ENCODE results near the gene MICB.
"Not testable (repeated sequence)": the region's sequence is repeated elsewhere in the genome, so short reads cannot be mapped to it uniquely, and the experiment has no call there.

MICB gene

GRCh38 chr6:31547727-31548543, 50.0 kb downstream of the MICB start:
- Histone ChIP-seq H3K36me3 (no peaks in the 10 kb centered on the region), H3K4me3 (ENCODE audit: low read depth in 1 of 2, low read length in 1 of 2) (peak overlapping the region; percentile 64 to 72), H3K4me1 (ENCODE audit: control insufficient read depth in 1 of 2, insufficient read depth in 1 of 2, low read depth in 1 of 2, low read length in 1 of 2) (peaks cover 55 to 57% of the 10 kb centered on the region in 2 experiments), H3K27me3 (no peaks in the 10 kb centered on the region), H3K9me3 (no peaks in the 10 kb centered on the region), H3K27ac (peak overlapping the region; percentile 89)
- TF ChIP-seq, protein P1, sequence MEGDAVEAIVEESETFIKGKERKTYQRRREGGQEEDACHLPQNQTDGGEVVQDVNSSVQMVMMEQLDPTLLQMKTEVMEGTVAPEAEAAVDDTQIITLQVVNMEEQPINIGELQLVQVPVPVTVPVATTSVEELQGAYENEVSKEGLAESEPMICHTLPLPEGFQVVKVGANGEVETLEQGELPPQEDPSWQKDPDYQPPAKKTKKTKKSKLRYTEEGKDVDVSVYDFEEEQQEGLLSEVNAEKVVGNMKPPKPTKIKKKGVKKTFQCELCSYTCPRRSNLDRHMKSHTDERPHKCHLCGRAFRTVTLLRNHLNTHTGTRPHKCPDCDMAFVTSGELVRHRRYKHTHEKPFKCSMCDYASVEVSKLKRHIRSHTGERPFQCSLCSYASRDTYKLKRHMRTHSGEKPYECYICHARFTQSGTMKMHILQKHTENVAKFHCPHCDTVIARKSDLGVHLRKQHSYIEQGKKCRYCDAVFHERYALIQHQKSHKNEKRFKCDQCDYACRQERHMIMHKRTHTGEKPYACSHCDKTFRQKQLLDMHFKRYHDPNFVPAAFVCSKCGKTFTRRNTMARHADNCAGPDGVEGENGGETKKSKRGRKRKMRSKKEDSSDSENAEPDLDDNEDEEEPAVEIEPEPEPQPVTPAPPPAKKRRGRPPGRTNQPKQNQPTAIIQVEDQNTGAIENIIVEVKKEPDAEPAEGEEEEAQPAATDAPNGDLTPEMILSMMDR (IDR thresholded peaks at IDR 0.05), result peak; percentile 3

DNA sequence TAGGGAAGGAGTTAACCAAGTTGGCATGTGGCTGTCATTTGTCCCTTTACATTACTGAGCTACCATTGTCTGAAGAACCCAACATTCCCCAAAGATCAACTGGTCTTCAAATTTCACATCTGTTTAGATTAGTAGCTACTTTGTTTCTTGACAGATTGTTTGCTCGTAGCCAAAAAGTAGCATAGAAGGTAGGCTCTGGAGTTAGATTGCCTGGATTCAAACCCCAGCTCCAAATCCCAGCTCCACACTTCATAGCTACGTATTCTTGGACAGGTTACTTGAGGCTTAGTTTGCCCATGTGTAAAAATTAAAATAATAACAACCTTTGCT, 50.6 kb downstream of the MICB start:
- Histone ChIP-seq H3K4me3 (ENCODE audit: low read depth in 1 of 2, low read length in 1 of 2) (no peak overlapping the region), H3K27ac (peak overlapping the region; percentile 89), H3K4me1 (ENCODE audit: control insufficient read depth in 1 of 2, insufficient read depth in 1 of 2, low read depth in 1 of 2, low read length in 1 of 2) (peaks cover 57 to 60% of the 10 kb centered on the region in 2 experiments)

DNA sequence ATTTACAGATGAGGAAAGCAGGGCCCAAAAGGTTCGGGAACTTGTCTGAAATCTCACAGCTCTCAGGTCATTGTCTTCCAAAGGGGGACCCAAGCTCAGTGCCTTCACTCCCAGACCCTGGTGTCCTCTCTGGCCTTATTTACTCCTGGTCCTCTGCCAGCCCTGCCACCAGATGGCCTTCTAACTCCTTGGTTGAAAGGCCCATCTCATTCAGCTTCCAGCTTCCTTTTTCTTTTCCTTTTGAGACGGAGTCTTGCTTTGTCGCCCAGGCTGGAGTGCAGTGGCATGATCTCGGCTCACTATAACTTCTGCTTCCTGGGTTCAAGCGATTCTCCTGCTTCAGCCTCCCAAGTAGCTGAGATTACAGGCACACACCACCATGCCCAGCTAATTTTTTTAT, 53.4 kb downstream of the MICB start:
- not testable (repeated sequence) for H3K36me3 ChIP-seq, H3K27me3 ChIP-seq, H3K9me3 ChIP-seq
- TF ChIP-seq, protein P1 (IDR thresholded peaks at IDR 0.05), result peak; percentile 87
- Histone ChIP-seq H3K27ac (peak overlapping the region; percentile 69), H3K4me1 (ENCODE audit: control insufficient read depth in 1 of 2, insufficient read depth in 1 of 2, low read depth in 1 of 2, low read length in 1 of 2) (peaks cover 62 to 64% of the 10 kb centered on the region in 2 experiments), H3K4me3 (ENCODE audit: low read depth in 1 of 2, low read length in 1 of 2) (peak overlapping the region in 1 of 2 experiments; percentile 42)

More for the DNA sequence above, 50.6 kb downstream of the MICB start:
- Histone ChIP-seq H3K36me3 (no peaks in the 10 kb centered on the region), H3K27me3 (no peaks in the 10 kb centered on the region), H3K9me3 (no peaks in the 10 kb centered on the region)
- TF ChIP-seq, protein P1 (IDR thresholded peaks at IDR 0.05), result no peak

DNA sequence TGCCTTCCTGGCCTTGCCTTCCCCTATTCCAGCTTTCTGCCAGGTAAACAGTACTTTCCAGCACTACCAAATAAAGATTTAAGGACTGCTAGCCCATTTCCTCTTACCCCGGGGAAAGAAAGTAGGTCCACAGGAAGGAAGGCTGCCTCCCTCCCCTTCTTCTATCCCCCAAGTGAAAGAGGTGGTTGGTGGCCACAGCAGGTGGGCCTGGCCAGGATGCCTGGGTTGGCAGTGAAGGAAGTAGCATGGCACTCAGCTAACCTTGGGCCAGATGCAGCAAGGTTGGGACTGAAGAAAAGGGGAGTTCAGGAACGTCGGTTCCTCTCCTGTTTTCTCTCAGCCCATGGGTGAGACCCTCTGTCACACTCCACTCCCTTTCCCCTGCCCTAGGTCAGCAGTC, 58.4 kb downstream of the MICB start:
- H3K4me1 ChIP-seq (ENCODE audit: control insufficient read depth in 1 of 2, insufficient read depth in 1 of 2, low read depth in 1 of 2, low read length in 1 of 2), result peaks cover 76 to 78% of the 10 kb centered on the region in 2 experiments
- TF ChIP-seq, protein P1 (IDR thresholded peaks at IDR 0.05), result no peak
- peak overlapping the region; percentile 98 for H3K27ac ChIP-seq
- no peaks in the 10 kb centered on the region for H3K27me3 ChIP-seq
- H3K9me3 ChIP-seq, result no peaks in the 10 kb centered on the region
- no peak overlapping the region for H3K4me3 ChIP-seq (ENCODE audit: low read depth in 1 of 2, low read length in 1 of 2)
- H3K36me3 ChIP-seq, result no peaks in the 10 kb centered on the region

DNA sequence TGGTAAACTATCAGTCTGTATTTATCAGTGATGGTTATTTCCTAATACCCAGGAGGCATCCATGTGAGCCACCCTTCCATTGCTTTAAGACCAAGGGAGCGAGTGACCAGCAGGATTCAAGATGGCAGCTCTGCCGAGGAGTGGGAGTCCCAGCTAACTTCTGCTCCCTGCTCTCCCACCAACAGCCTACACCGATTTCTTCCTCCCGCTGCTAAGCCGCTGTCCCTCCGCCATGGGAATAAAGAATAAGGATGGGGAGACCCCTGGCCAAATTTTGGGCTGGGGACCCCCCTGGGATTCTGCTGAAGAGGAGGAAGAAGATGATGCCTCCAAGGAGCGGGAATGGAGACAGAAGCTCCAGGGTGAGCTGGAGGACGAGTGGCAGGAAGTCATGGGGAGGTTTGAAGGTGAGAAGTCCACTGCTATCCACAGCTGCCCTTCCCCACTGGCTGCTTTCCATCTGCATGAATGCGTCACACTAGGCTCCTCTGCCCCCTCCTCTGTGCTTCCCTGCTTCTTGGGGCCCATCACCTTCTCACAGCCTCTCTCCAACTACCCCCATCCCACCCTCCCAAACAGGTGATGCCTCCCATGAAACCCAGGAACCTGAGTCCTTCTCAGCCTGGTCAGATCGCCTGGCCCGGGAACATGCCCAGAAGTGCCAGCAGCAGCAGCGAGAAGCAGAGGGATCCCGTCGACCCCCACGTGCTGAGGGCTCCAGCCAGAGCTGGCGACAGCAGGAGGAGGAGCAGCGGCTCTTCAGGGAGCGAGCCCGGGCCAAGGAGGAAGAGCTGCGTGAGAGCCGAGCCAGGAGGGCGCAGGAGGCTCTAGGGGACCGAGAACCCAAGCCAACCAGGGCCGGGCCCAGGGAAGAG, 59.7 kb downstream of the MICB start:
- Histone ChIP-seq H3K27me3 (no peaks in the 10 kb centered on the region), H3K4me1 (ENCODE audit: control insufficient read depth in 1 of 2, insufficient read depth in 1 of 2, low read depth in 1 of 2, low read length in 1 of 2) (peaks cover 75 to 76% of the 10 kb centered on the region in 2 experiments), H3K9me3 (no peaks in the 10 kb centered on the region), H3K27ac (peak overlapping the region; percentile 98), H3K4me3 (ENCODE audit: low read depth in 1 of 2, low read length in 1 of 2) (peak overlapping the region; percentile 62 to 68), H3K36me3 (no peaks in the 10 kb centered on the region)
- TF ChIP-seq, protein P1 (IDR thresholded peaks at IDR 0.05), result no peak
